ENCODE data around the gene GRN.
"Not testable (repeated sequence)": the region's sequence is repeated elsewhere in the genome, so short reads cannot be mapped to it uniquely, and the experiment has no call there.

Gene GRN

DNA sequence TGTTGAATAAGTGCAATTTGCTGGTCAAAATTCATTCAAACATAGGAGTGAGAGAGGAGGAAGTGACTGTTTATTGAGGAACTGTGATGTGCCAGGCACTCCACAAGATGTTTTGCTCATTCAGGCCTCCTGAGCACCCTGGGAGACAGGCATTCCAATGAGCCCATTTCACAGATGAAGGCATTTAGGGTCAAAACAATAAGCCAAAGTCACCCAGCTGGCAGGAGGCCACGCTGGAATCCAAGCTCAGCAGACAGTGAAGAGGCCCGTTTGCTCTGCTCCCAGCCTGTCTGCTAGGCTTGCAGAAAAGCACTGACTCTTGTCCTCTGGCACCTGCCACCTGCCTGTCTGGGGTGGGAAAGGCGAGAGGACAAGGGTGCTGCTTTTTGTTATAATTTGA, 10.4 kb upstream of the GRN start:
- no peak for DNase-seq (ENCODE audit: low read depth, low spot score)
- H3K36me3 ChIP-seq (ENCODE audit: insufficient read depth, low read length): no peaks in the 10 kb centered on the region
- H3K9ac ChIP-seq (ENCODE audit: insufficient read length): no peak overlapping the region
- TF ChIP-seq FOXP2 (optimal IDR thresholded peaks at IDR 0.05; ENCODE audit: control extremely low read depth, extremely low read length, insufficient read depth) (no peak), EZH2 (IDR thresholded peaks at IDR 0.05) (no peak), POLR2AphosphoS5 (IDR thresholded peaks at IDR 0.05; ENCODE audit: borderline replicate concordance, low read depth, low read length) (no peak)
- H3K27ac ChIP-seq: no peak overlapping the region
- no peak overlapping the region for H3K4me3 ChIP-seq
- no peaks in the 10 kb centered on the region for H3K9me3 ChIP-seq (ENCODE audit: low read depth, low read length)

DNA sequence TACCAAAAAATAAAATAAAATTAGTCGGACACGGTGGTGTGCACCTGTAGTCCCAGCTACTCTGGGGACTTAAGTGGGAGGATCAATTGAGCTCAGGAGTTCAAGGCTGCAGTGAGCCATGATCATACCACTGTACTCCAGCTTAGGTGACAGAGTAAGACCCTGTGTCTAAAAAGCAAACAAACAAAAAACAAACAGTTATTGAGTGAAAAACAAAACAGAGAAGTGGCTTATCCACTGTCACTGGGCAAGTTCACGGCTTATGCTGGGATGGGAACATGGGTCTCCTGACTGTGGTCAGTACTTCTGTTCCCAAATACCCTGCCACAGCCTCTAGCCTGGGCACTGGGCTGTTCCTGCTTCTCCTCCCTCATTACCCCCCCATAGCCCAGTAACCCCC, 9.5 kb upstream of the GRN start:
- H3K36me3 ChIP-seq (ENCODE audit: insufficient read depth, low read length): no peaks in the 10 kb centered on the region
- H3K4me3 ChIP-seq: no peak overlapping the region
- H3K27ac ChIP-seq: no peak overlapping the region
- no peak overlapping the region for H3K9ac ChIP-seq (ENCODE audit: insufficient read length)
- TF ChIP-seq FOXP2 (optimal IDR thresholded peaks at IDR 0.05; ENCODE audit: control extremely low read depth, extremely low read length, insufficient read depth) (no peak), POLR2AphosphoS5 (IDR thresholded peaks at IDR 0.05; ENCODE audit: borderline replicate concordance, low read depth, low read length) (no peak), EZH2 (IDR thresholded peaks at IDR 0.05) (no peak)
- H3K9me3 ChIP-seq (ENCODE audit: low read depth, low read length): no peaks in the 10 kb centered on the region
- DNase-seq (ENCODE audit: low read depth, low spot score): no peak

DNA sequence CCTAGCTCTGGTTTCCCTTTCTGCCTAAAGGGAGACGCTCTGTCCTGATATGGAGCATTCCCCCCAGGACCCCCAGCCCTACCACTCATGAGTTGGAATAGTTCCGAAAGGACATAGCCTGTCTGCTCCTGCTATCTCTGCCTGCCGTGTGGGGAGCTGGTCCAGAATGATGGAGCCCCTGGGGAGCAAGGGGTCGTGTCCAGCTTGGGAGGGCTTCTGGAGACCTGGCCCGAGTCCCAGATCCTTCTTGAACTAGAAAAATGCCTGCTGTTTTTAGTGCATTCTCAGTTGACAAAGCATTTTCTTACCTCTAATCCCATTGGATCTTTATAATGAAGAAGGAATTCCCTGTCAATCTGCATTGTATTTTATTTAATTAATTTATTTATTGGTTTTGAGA, 9.1 kb upstream of the GRN start:
- TF ChIP-seq EZH2 (IDR thresholded peaks at IDR 0.05) (no peak), POLR2AphosphoS5 (IDR thresholded peaks at IDR 0.05; ENCODE audit: borderline replicate concordance, low read depth, low read length) (no peak), FOXP2 (optimal IDR thresholded peaks at IDR 0.05; ENCODE audit: control extremely low read depth, extremely low read length, insufficient read depth) (no peak)
- no peaks in the 10 kb centered on the region for H3K36me3 ChIP-seq (ENCODE audit: insufficient read depth, low read length)
- no peak overlapping the region for H3K4me3 ChIP-seq
- no peaks in the 10 kb centered on the region for H3K9me3 ChIP-seq (ENCODE audit: low read depth, low read length)
- no peak for DNase-seq (ENCODE audit: low read depth, low spot score)
- no peak overlapping the region for H3K9ac ChIP-seq (ENCODE audit: insufficient read length)
- no peak overlapping the region for H3K27ac ChIP-seq

DNA sequence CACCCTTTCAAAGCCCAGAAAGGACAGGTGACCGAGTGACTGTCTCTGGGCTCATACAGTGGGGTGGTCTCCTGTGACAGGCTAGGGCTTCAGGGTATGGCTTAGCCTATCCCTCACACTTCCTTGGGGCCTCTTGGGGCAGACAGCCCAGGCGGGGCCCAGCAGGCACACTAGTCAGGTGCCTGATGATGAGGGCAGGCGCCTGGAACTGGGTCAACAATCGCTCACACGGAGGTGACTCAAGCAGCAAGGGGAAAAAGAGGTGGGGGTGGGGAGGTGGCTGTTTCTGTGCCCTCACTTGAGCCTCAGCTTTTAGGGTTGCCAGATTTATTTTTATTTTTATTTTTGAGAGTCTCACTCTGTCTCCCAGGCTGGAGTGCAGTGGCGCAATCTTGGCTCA, 6.4 kb upstream of the GRN start:
- H3K9ac ChIP-seq (ENCODE audit: insufficient read length): no peak overlapping the region
- H3K36me3 ChIP-seq (ENCODE audit: insufficient read depth, low read length): no peaks in the 10 kb centered on the region
- no peak overlapping the region for H3K4me3 ChIP-seq
- no peak overlapping the region for H3K27ac ChIP-seq
- no peaks in the 10 kb centered on the region for H3K9me3 ChIP-seq (ENCODE audit: low read depth, low read length)
- DNase-seq (ENCODE audit: low read depth, low spot score): no peak
- no peak for TF ChIP-seq FOXP2 (optimal IDR thresholded peaks at IDR 0.05; ENCODE audit: control extremely low read depth, extremely low read length, insufficient read depth)
- TF ChIP-seq EZH2 (IDR thresholded peaks at IDR 0.05): no peak
- TF ChIP-seq POLR2AphosphoS5 (IDR thresholded peaks at IDR 0.05; ENCODE audit: borderline replicate concordance, low read depth, low read length): no peak

DNA sequence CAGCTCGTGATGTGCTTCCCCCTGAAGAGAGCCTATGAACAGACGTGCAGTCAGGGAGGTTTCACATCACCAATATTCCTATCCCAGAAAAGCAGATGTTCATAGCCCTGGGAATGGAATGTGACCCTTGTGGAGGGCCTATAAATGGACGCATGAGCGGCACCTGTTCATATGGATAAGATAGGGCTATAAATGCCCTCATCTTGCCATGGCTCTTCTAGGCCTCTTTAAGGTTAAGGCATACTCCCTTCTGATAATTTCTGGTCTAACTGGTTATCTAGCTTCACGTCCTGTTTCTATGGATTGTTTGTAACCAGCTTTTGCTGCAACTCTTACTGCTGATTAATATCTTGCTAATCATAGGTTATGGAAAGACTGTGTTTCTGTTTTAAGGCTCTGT, 4.5 kb upstream of the GRN start:
- H3K36me3 ChIP-seq (ENCODE audit: insufficient read depth, low read length); H3K9me3 ChIP-seq (ENCODE audit: low read depth, low read length); H3K4me3 ChIP-seq; H3K27ac ChIP-seq; DNase-seq (ENCODE audit: low read depth, low spot score); H3K9ac ChIP-seq (ENCODE audit: insufficient read length): not testable (repeated sequence)

DNA sequence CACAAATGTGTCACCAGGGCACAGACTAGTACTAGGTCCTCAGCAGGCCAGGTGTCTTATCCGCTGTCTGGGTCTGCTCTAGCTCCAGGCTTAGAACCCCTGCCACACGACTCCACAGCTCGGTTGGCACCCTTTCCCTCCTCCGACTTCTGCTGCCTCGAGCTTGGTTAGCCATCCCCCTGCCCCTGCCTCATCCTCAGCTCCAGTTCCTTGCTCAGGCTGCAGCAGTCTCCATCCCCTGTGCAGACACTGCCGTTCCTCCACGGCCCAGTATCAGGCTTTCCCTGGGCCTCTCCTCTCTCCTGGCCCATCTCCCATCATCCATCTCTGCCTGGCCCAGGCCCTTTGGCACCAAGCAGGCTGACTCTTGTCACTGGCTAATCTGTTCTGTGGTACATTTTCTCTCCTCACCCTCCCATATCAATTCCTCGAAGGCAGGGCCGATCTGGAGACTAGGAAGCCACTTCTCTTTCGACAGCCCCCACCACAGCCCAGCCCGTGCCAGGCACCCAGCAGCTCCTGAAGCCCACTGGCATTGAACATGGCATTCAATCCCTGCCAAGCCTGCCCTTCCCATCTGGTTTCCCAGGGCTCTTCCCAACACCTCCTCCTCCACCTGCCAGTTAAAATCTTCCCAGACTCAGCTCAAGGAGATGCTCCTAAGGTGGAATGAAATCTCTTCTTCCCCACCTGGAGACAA, 1.4 kb upstream of the GRN start:
- Histone ChIP-seq H3K36me3 (ENCODE audit: insufficient read depth, low read length) (no peaks in the 10 kb centered on the region), H3K9ac (ENCODE audit: insufficient read length) (no peak overlapping the region), H3K27ac (no peak overlapping the region), H3K9me3 (ENCODE audit: low read depth, low read length) (no peaks in the 10 kb centered on the region), H3K4me3 (no peak overlapping the region)
- no peak for DNase-seq (ENCODE audit: low read depth, low spot score)
- TF ChIP-seq EZH2 (IDR thresholded peaks at IDR 0.05) (no peak), POLR2AphosphoS5 (IDR thresholded peaks at IDR 0.05; ENCODE audit: borderline replicate concordance, low read depth, low read length) (no peak), FOXP2 (optimal IDR thresholded peaks at IDR 0.05; ENCODE audit: control extremely low read depth, extremely low read length, insufficient read depth) (no peak)

DNA sequence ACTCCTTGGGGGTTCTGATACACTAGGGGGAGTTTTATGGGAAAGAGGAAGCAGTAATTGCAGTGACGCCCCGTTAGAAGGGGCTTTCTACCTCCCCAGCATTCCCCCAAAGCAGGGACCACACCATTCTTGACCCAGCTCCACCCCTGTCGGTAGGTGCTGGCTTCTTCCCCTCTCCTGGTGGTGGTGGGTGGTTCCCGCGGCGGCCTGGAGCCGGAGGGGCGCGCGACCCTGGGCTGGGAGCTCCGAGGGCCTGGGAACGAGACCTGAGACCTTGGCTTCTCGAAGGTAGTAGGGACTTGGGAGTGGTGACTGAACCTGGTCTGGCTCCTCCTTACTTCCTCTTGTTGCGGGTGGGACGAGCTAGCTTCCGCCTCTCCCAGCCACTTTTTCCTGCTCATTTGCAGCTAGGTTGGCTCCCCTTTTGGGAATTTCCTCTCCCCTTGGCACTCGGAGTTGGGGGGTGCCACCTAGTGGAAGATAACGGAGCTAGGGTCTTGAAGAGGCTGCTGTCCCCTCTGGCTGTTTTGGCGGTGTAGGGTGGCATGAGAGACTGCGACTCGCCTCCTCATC, 438 bp downstream of the GRN start:
- H3K27ac ChIP-seq: no peak overlapping the region
- peak overlapping the region; percentile 88 for H3K4me3 ChIP-seq

DNA sequence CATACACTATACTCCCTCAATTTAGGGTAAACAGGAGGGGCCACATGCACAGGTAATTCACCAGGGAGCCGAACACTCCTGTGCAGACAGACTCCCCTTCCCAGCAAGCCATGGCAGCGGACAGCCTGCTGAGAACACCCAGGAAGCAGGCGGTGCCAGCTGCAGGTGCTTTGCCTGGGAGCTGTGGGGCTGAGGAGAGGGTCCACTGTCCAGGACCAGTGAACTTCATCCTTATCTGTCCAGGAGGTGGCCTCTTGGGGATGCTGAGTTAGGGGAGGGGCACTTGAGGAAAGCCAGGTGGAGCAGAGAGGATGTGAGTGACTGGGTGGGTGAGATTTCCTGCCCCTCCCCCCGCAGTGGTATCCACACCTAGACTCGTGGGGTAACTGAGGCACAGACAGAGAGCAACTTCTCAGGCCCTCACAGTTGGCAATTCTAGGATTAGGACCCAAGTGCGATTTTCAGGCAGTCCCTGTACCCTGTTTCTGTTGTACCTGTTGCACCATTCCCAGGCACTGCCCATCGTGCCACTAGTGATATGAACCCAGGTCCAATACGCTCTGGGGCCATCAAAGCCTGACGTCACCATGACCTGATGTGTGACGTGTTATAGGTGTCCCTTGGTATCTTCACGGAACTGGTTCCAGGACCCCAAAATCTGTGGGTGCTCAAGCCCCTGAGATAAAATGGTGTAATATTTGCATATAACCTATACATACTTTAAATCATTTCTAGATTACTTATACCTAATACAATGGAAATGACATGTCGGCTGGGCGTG, 1.2 kb downstream of the GRN start:
- TF ChIP-seq EZH2 (IDR thresholded peaks at IDR 0.05) (no peak), FOXP2 (optimal IDR thresholded peaks at IDR 0.05; ENCODE audit: control extremely low read depth, extremely low read length, insufficient read depth) (no peak), POLR2AphosphoS5 (IDR thresholded peaks at IDR 0.05; ENCODE audit: borderline replicate concordance, low read depth, low read length) (no peak)
- Histone ChIP-seq H3K36me3 (ENCODE audit: insufficient read depth, low read length) (no peaks in the 10 kb centered on the region), H3K9me3 (ENCODE audit: low read depth, low read length) (no peaks in the 10 kb centered on the region), H3K9ac (ENCODE audit: insufficient read length) (no peak overlapping the region), H3K4me3 (peak overlapping the region; percentile 88), H3K27ac (no peak overlapping the region)
- DNase-seq (ENCODE audit: low read depth, low spot score): no peak

More for the DNA sequence above, 438 bp downstream of the GRN start:
- Histone ChIP-seq H3K9me3 (ENCODE audit: low read depth, low read length) (no peaks in the 10 kb centered on the region), H3K36me3 (ENCODE audit: insufficient read depth, low read length) (no peaks in the 10 kb centered on the region), H3K9ac (ENCODE audit: insufficient read length) (peak overlapping the region; percentile 70)
- TF ChIP-seq FOXP2 (optimal IDR thresholded peaks at IDR 0.05; ENCODE audit: control extremely low read depth, extremely low read length, insufficient read depth) (no peak), EZH2 (IDR thresholded peaks at IDR 0.05) (no peak), POLR2AphosphoS5 (IDR thresholded peaks at IDR 0.05; ENCODE audit: borderline replicate concordance, low read depth, low read length) (no peak)
- DNase-seq (ENCODE audit: low read depth, low spot score): peak; percentile 50

DNA sequence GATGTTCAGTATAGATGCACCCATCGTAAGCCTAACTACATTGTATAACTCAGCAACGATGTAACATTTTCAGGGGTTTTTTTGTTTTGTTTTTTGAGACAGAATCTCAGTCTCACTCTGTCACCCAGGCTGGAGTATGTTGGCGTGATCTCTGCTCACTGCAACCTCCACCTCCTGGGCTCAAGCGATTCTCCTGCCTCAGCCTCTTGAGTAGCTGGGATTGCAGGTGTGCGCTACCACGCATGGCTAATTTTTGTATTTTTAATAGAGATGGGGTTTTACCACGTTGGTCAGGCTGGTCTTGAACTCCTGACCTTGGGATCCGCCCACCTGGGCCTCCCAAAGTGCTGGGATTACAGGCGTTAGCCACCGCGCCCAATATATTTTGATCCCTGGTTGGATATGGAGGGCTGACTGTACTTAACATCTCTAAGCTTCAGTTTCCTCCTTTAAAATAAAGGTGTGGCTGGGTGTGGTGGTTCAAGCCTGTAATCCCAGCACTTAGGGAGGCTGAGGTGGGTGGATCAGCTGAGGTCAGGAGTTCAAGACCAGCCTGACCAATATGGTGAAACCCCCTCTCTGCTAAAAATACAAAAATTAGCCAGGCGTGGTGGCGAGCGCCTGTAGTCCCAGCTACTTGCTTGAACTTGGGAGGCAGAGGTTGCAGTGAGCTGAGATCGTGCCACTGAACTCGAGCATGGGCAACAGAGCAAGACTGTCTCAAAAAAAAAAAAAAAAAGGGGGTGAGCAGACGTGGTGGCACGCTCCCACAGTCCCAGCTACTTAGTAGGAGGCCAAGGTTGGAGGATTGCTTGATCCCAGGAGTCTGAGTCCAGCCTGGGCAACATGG, 2.3 kb downstream of the GRN start:
- H3K4me3 ChIP-seq; H3K9me3 ChIP-seq (ENCODE audit: low read depth, low read length); H3K36me3 ChIP-seq (ENCODE audit: insufficient read depth, low read length); H3K9ac ChIP-seq (ENCODE audit: insufficient read length); H3K27ac ChIP-seq; DNase-seq (ENCODE audit: low read depth, low spot score): not testable (repeated sequence)

Data from SK-N-MC (cell line).